Chondrocyte (in vitro differentiated cells): ENCODE data around the gene ITGB4. TPM values are rescaled to one million over a fixed set of nuclear protein-coding genes. Genes with fewer than 3 reads are reported as not detected.

Source experiments
- DNase-seq: peaks from one replicate; pipeline ENCODE4 v3.0.0; 2021; ENCODE audit warnings: mixed read lengths, low spot score
- H3K27ac Mint-ChIP-seq: one replicate; pipeline ENCODE4 v1.8.0; 2021; ENCODE audit warnings: mild to moderate bottlenecking, moderate library complexity, mixed read lengths; ENCODE audit not compliant: unreplicated experiment
- H3K27me3 Mint-ChIP-seq: 2 replicates; pipeline ENCODE4 v1.8.0; 2021; ENCODE audit warnings: low read depth, mixed read lengths
- H3K36me3 Mint-ChIP-seq: 2 replicates; pipeline ENCODE4 v1.8.0; 2021; ENCODE audit warnings: low read depth, mixed read lengths
- H3K4me1 Mint-ChIP-seq: 2 replicates; pipeline ENCODE4 v1.8.0; 2021; ENCODE audit warnings: low read depth, mild to moderate bottlenecking, mixed read lengths
- H3K4me3 Mint-ChIP-seq: one replicate; pipeline ENCODE4 v1.8.0; 2021; ENCODE audit warnings: mild to moderate bottlenecking, moderate library complexity, mixed read lengths; ENCODE audit not compliant: unreplicated experiment
- H3K9me3 Mint-ChIP-seq: 2 replicates; pipeline ENCODE4 v1.8.0; 2021; ENCODE audit warnings: low read depth, mixed read lengths
- CTCF ChIP-seq: fragments of 200-600 bp; sonication (generic); IDR thresholded peaks from 2 replicates; pipeline ENCODE4 v1.5.0; 2021; ENCODE audit warnings: antibody characterized with exemption, mild to moderate bottlenecking, moderate library complexity
- long read RNA-seq: library from polyadenylated mRNA; stranded (forward); transcript quantifications from one replicate; pipeline ENCODE4 v2.0.0, GENCODE V29; 2021
- total RNA-seq: library from RNA; stranded (reverse); gene quantifications from 3 replicates; pipeline ENCODE4 v1.2.1, GENCODE V29; 2021

Gene ITGB4
- 5.2 to 52.3 TPM (median 5.6 TPM) in 3 replicates for total RNA-seq
- long read RNA-seq, full-length matches to known transcripts: 2 of 8 reads
- long read RNA-seq, partial matches to known transcripts: 4 of 8 reads
- long read RNA-seq, other reads (novel, unspliced or antisense): 2 of 8 reads

- Mint-ChIP-seq H3K9me3 (no peaks in the 10 kb centered on the region), H3K27me3 (peaks cover 9% of the 10 kb centered on the region), H3K36me3 (no peaks in the 10 kb centered on the region), H3K4me1 (peaks cover 11% of the 10 kb centered on the region), H3K4me3 (peak within 1 kb of the TSS; percentile 57), H3K27ac (no peak within 1 kb of the TSS)
- DNase-seq: no peak
- TF ChIP-seq CTCF: peak; percentile 32
Measured at GRCh38 chr17:75720656-75721462, at the start of gene ITGB4. ITGB4 (plus strand) TSS chr17:75721459; CDS start chr17:75724704, 3,245 bp downstream.

- no peaks in the 10 kb centered on the region for H3K9me3 Mint-ChIP-seq
Measured at GRCh38 chr17:75672011-75672410, 49.2 kb upstream of the ITGB4 start.

GRCh38 chr17:75673487-75673886 lies 47.8 kb upstream of the ITGB4 start:
- peaks cover 21% of the 10 kb centered on the region for H3K4me1 Mint-ChIP-seq
- H3K27me3 Mint-ChIP-seq: no peaks in the 10 kb centered on the region
- no peak overlapping the region for H3K4me3 Mint-ChIP-seq
- no peaks in the 10 kb centered on the region for H3K9me3 Mint-ChIP-seq
- peaks cover 14% of the 10 kb centered on the region for H3K36me3 Mint-ChIP-seq
- DNase-seq: no peak
- TF ChIP-seq CTCF: no peak
- H3K27ac Mint-ChIP-seq: no peak overlapping the region

More at GRCh38 chr17:75672011-75672410, 49.2 kb upstream of the ITGB4 start:
- H3K27me3 Mint-ChIP-seq: no peaks in the 10 kb centered on the region
- no peak for DNase-seq
- no peak for TF ChIP-seq CTCF
- no peak overlapping the region for H3K4me3 Mint-ChIP-seq
- H3K27ac Mint-ChIP-seq: no peak overlapping the region
- peaks cover 21% of the 10 kb centered on the region for H3K4me1 Mint-ChIP-seq
- H3K36me3 Mint-ChIP-seq: peaks cover 13% of the 10 kb centered on the region

GRCh38 chr17:75676461-75676860 lies 44.8 kb upstream of the ITGB4 start:
- DNase-seq: no peak
- Mint-ChIP-seq H3K9me3 (no peaks in the 10 kb centered on the region), H3K4me3 (no peak overlapping the region), H3K27me3 (no peaks in the 10 kb centered on the region), H3K27ac (no peak overlapping the region), H3K4me1 (peaks cover 38% of the 10 kb centered on the region), H3K36me3 (peaks cover 5% of the 10 kb centered on the region)
- no peak for TF ChIP-seq CTCF

- H3K27me3 Mint-ChIP-seq: no peaks in the 10 kb centered on the region
- no peaks in the 10 kb centered on the region for H3K9me3 Mint-ChIP-seq
- H3K36me3 Mint-ChIP-seq: peaks cover 3% of the 10 kb centered on the region
- peaks cover 56% of the 10 kb centered on the region for H3K4me1 Mint-ChIP-seq
- H3K27ac Mint-ChIP-seq: peak overlapping the region; percentile 74
- H3K4me3 Mint-ChIP-seq: no peak overlapping the region
- TF ChIP-seq CTCF: peak; percentile 81
- DNase-seq: peak; percentile 38
Measured at GRCh38 chr17:75679706-75680211, 41.5 kb upstream of the ITGB4 start.
